ENCODE measurements around the gene GDAP1L1.

GRCh38 chr20:44310664-44311639 lies 63.8 kb downstream of the GDAP1L1 start, which contains the start of gene FITM2:
- TF ChIP-seq CTCF (IDR thresholded peaks at IDR 0.05) (peak; percentile 98), ZFX (IDR thresholded peaks at IDR 0.05; ENCODE audit: borderline replicate concordance) (no peak)

Measured in 22Rv1 (cell line).